COR-L47 (cell line): ENCODE data around the gene IFT52.
"Not testable (repeated sequence)": the region's sequence is repeated elsewhere in the genome, so short reads cannot be mapped to it uniquely, and the experiment has no call there.

Experiments used
- DNase-seq: peaks from one replicate; lab custom pipeline; 2025; lab: John Stamatoyannopoulos, UW

IFT52 gene

DNA sequence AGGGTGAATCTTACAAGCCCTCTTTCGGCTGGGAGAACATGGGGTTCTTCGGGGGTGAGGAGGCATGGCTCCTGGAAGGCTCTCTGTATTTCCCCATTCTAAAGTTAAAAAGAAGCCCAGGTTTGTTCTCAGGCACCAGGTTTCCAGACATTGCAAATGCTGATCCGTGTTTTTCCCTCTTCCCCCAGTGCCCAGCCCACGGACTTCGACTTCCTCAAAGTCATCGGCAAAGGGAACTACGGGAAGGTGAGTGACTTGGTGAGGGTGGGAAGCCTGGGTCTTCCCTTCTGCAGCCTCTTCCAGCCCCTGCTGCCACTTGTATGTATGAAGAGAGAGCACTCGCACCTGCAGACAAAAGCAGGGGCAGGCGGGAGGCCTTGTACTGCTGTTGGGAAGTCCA is 23.3 kb upstream of the IFT52 start:
- no peak for DNase-seq

DNA sequence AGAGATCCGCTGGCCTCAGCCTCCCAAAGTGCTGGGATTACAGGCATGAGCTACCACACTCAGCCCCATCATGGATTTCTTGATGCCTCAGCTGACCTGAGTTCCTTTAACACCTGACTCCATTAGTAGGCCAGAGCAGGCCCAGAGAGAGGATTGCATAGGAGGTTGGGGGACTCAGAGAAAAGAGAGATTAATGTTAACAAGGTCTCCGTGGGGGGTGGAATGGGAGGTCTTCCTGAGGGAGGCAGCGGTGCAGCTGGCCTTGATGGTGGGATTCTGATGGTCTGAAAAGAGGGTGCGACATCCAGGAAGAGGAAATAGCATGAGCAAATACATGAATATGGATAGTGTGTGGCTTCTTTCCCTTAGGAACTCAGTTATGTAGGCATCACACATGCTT is 22.0 kb upstream of the IFT52 start:
- no peak for DNase-seq

DNA sequence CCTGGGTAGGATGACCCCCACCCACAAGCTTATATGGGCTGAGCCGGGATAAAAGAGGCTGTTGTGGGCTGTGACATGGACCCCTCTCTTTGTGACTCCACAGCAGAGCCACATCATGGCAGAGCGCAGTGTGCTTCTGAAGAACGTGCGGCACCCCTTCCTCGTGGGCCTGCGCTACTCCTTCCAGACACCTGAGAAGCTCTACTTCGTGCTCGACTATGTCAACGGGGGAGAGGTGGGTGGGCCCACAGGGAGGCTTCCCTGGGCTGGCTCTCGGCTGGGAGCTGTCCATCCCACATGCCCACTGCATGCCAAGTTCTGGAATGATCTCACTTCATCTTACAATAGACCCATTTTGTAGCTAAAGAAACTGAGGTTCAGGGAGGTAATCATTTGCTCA is 21.5 kb upstream of the IFT52 start:
- DNase-seq, result no peak

DNA sequence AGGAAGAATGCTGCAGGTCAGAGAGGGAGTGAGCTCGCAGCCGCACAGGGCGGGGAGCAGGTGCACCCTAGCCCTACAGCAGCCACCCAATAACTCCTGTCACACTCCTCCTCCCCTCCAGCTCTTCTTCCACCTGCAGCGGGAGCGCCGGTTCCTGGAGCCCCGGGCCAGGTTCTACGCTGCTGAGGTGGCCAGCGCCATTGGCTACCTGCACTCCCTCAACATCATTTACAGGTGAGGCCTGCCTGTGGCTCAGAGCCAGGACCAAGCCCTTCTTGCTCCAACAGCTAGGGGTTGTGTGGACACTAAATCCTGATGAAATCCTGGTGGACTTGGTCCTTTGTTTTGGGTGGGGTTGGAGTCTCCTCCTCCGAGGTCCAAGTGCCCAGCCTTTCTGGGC is 20.2 kb upstream of the IFT52 start:
- no peak for DNase-seq

DNA sequence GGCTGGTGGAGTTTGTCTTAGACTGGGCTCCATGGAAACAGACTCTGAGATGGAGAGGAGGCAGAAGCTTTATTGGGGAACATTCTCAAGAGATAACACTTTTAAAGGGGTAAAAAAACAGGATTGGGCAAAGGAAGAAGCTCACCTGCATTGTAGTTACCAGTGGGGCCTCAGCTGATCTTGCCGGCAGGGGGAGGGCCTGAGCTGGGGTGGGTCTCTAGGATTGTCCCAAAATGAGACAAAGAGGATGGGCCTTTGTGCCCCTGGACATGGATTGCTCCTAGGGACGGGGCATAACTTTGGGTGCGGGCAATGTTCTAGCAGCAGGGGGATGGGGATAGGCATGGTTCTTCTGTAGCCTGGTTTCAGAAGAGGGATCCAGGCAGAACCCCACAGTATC is 19.4 kb upstream of the IFT52 start:
- no peak for DNase-seq

DNA sequence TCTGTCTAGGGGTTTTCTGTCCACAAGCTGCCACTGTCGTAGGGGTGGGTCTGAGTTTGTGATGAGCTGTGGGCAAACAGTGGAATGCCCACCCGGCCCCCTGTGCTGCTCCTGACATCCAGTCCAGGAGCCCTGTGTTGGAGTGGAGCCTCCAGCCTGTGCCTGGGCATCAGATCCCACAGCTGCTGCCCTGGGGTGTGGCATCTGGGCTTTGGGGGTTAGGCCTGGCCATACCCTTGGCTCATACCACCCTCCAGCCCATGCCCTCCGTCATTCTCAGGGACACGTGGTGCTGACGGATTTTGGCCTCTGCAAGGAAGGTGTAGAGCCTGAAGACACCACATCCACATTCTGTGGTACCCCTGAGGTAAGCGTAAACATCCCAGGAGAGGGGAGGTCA is 19.0 kb upstream of the IFT52 start:
- no peak for DNase-seq

DNA sequence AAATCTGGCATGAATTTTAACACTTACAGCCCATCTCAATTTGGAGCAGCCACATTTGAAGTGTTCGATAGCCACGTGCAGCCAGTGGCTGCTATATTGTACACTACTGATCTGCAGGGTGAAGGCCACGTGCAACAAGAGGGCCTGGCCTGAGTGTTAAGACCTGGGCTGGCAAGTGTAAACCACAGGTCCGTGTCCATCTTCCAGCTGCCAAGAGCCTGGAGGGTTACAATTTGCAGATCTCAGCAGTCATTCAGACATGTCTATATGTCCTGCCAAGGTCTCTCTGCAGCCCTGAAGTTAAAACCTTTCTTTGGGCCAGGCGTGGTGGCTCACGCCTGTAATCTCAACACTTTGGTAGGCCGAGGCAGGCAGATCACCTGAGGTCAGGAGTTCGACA is 17.8 kb upstream of the IFT52 start:
- no peak for DNase-seq

DNA sequence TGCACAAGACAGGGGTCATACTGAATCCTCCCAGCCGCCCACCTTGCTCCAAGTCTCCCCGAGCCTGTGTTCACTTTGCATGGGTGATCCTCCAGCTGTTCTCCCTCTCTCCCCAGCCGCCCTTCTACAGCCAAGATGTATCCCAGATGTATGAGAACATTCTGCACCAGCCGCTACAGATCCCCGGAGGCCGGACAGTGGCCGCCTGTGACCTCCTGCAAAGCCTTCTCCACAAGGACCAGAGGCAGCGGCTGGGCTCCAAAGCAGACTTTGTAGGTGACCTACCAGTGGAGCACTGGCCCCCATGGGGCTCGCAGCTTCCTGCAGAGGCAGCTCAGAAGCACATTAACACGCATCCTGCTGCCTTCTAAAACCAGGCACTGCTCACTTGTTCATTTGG is 14.6 kb upstream of the IFT52 start:
- no peak for DNase-seq

DNA sequence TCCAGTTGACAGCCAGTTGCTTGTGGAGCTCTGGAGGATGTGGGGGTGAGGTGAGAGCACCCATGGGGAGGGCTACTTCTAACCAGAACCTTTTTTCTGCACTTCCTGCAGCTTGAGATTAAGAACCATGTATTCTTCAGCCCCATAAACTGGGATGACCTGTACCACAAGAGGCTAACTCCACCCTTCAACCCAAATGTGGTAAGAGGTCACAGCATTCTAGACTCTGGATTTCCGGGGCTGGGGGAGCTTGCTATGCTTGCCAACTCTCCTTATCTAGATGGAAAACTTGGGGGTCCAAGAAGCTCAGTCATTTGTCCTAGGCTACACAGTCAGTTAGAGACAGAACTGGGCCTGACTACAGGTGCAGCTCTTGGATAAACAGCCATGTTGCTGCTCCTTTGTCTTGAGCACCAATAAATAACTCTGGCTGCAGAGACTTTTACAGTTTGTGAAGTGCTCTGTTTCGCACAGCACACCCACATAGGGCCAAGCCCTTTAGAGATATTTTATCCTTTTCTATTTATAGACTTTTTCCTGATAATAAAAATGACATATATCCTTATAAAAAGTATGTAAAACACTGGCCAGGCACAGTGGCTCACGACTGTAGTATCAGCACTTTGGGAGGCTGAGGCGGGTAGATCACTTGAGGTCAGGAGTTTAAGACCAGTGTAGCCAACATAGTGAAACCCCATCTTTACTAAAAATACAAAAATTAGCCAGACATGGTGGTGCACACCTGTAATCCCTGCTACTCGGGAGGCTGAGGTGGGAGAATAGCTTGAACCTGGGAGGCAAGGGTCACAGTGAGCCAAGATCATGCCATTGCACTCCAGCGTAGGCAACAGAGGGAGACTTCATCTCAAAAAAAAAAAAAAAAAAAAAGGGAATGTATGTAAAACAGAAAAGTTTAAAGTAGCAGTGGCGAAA is 10.6 kb upstream of the IFT52 start:
- DNase-seq, result no peak

DNA sequence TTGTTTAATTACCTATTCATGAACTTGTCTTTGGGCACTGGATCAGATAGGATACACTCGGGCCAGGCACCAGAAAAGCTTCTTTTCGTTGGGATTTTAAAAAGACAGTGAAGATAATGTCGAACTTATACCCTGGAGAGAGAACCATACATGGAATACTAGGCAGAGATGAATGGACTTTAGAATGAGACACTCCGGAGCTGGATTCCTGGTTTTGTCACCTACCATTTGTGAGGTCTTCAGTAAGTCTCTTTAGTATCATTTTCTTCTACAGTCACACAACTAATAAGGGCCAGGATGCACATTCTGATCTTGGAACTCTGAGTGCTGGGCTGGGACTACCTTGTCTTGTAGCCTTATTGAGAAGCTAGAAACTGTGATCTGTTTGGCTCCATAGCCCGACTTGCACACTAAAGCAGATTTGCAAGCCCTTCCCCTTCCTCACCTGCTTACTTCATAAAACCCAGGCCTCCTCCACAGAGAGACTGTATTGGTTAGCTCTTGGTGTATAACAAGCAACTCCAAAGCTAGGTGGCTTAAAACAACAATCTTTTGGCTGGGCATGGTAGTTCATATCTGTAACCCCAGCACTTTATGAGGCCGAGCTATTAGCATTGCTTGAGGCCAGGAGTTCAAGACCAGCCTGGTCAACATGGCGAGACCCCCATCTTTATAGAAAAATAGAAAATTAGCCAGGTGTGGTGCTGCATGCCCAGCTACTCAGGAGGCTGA is 7.4 kb upstream of the IFT52 start:
- DNase-seq, result no peak

DNA sequence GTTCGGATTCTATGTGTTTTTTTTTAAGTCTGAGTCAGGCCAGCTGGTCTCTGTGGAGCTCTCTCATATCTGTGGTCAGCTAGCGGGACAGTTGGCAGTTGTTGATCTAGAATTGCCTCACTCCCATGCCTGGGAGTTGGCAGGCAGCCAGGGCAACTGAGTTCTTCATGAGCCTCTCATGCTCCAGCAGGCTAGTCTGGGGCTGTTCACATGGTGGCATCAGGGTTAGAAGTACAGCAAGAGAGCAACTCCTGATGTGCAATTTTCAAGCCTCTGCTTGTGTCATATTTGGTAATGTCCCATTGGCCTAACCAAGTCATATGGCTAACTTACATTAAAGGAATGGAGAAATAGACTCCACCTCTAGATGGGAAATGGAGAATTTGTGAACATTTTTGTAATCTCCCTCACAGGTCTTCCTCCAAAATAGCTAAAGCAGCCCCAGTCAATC is 6.7 kb upstream of the IFT52 start:
- no peak for DNase-seq

DNA sequence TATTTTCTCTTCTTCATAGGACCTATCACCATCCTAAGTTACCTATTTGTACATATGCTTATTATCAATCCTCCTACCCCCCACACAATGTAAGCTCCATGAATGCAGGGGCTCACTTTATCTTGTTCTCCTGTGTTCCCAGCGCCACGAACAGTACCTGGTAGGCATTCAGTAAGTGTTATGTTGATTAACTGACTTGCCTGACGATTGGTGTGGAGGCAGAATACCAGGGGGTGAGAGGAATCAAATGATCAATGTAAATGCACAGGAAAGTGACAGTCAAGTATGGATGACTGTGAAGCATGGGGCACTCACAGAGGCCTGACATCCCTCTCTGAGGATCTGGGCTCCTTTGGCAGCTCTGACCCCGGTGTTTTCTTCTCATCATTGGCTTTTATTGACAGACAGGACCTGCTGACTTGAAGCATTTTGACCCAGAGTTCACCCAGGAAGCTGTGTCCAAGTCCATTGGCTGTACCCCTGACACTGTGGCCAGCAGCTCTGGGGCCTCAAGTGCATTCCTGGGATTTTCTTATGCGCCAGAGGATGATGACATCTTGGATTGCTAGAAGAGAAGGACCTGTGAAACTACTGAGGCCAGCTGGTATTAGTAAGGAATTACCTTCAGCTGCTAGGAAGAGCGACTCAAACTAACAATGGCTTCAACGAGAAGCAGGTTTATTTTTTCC is 6.1 kb upstream of the IFT52 start:
- no peak for DNase-seq

DNA sequence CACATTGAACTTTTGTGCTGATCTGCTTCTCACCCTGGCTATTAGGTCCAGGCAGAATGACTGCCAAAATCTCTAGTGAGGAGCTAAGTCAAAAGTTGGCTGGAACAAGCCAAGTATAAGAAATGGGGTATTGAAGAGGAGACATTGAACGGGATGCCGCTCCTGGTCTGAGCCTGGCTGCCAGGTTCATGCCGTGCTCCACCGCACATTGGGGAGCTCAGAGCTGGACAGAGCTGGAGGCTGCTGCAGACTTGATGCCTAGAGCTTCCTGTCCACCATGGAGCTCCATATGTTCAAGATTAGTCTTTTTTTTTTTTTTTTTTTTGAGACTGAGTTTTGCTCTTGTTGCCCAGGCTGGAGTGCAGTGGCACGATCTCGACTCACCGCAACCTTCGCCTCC is 4.1 kb upstream of the IFT52 start:
- no peak for DNase-seq

DNA sequence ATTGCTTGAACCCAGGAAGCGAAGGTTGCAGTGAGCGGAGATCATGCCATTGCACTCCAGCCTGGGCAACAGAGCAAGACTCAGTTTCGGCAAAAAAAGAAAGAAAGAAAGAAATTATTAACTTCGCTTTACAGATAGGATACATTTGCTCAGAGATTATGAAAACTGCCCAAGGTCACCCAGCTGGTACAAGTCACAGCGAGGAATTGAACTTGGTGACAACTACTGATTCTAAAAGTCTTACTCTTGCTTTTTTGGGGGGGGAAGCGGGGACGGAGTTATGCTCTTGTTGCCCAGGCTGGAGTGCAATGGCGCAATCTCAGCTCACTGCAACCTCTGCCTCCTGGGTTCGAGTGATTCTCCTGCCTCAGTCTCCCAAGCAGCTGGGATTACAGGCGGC is 2.2 kb upstream of the IFT52 start:
- not testable (repeated sequence) for DNase-seq

DNA sequence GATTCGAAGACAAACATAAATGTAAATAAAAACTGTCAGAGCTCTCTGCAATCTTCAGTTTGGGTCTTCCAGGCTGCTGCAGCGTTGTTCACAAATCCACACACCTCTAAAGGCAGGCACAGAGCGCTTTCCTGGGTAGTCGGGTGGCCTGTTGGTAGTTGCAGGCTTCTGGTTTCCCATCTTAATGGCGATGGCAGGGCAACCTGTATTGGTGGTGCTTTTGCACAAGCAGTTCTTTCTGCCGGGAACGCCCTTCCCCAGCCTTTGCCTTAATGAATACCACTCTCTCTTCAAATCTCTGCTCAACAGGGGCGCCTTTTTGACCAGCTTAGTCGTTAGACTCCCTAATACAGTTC is 723 bp upstream of the IFT52 start:
- peak; percentile 30 for DNase-seq

DNA sequence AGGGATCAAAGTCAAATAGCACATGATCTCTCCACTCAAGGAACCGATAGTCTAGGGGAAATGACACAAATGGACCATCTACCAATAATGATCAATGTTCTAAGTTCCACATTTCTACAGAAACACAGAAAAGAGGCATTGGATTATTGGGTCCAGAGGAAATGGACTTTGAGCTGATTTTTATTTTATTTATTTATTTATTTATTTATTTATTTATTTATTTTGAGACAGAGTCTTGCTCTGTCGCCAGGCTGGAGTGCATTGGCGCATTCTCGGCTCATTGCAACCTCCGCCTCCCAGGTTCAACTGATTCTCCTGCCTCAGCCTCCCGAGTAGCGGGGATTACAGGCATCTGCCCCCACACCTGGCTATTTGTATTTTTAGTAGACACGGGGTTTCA is 11.2 kb downstream of the IFT52 start:
- DNase-seq, result not testable (repeated sequence)

DNA sequence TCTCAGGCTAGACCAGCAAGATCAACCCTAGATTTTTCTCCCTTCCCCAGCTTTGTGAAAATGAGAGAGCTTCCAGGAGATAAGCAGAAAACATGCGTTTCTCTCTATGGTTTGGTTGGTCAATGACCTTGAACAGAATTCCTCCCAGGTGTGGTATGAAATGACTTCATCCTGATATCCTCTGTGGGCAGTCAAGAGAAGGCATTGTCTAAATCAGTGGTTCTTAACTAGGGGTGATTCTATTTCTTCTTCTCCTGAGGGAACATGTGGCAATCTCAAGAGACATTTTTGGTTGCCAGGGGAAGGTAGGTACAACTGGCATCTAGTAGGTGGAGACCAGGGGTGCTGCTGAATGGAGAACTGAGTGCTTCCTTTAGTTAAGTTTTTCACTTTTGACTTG is 12.4 kb downstream of the IFT52 start:
- DNase-seq, result no peak

DNA sequence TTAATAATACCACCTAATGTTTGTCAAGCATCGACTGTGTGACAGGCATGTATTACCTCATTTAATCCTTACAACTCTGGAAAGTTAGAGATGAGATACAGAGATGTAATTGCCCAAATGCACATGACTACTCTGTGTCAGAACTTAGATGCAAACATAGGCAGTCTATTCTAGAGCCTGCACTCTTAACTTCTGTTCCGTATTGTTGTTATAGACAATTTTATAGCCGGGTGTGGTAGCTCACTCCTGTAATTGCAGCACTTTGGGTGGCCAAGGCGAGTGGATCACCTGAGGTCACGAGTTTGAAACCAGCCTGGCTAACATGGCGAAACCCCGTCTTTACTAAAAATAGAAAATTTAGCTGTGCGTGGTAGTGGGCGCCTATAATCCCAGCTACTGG is 15.0 kb downstream of the IFT52 start:
- DNase-seq, result no peak

DNA sequence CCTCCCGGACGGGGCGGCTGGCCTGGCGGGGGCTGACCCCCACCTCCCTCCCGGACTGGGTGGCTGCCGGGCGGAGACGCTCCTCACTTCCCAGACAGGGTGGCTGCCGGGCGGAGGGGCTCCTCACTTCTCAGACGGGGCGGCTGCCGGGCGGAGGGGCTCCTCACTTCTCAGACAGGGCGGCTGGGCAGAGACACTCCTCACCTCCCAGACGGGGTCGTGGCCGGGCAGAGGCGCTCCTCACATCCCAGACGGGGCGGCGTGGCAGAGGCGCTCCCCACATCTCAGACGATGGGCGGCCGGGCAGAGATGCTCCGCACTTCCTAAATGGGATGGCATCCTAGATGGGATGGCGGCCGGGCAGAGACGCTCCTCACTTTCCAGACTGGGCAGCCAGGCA is 16.5 kb downstream of the IFT52 start:
- DNase-seq, result not testable (repeated sequence)

DNA sequence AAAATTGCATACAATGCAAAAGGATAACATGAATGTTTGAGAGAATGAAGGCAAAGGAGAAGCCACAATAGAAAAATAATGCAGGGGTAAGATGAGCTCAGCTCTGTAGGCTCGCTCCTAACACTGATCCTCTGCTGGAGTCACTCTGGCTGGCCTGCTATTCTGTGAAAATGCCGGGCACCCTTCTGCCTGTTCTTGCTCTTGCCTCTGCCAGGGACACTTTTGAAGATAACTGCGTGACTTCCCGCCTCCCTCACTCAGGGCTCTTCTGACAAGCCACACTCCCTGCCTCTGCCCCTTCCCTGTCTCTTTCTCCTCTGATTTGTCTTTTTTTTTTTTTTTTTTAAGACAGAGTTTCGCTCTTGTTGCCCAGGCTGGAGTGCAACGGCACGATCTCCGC is 40.9 kb downstream of the IFT52 start:
- no peak for DNase-seq

DNA sequence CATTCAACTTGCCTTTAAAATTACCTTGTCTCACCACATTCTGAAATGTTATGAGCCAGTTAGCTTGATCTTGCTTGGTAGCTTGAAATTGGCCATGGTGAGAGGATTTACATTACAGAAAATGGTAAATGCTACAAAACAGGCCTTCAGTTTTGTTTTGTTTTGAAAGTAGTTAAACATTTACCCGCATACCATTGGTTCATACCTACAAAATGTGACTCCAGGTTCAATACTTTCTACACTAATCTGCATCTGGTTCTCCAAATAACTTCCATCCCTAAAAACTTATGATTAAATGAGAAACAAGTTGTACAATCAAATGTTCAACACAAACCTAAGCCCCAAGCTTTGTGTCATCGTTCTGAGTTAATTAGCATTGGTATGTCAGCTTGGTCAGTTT is 45.7 kb downstream of the IFT52 start:
- no peak for DNase-seq

DNA sequence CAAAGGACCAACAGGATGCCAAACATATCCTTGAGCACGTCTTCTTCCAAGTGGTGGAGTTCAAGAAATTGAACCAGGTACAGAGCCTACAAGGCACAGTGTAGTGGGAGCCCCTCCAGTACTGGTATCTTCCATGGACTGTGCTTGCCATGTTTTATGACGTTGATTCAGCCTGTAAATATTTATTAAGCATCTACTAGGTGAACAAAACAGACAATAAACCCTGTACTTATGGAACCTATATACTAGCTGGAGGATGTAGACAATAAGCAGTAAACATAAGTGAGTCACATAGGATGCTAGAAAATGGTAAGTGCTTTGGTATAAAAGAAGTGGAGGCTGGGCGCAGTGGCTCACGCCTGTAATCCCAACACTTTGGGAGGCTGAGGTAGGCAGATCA is 51.8 kb downstream of the IFT52 start:
- DNase-seq, result no peak

DNA sequence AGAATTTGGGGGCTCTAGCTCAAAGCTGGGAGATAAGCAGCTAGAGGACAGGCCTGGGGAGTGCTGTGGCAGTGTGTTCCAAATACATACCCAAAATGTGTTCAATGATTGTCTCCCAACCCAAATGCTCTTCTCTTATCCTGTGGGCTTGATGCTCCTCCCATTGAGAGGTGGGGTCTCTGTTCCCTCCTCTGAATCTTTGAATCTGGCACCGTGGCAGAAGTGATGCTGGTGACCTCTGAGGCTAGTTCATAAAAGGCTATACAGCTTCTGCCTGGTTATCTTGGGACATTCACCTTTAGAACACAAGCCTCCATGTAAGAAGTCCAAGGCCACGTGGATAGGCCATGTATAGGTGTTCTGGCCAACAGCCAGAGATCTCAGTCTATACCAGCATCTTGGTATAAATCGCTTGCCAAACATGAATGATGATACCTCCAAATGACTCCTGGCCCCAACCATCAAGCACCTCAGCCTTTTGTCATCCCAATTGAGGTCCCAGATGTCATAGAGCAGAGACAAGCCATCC is 60.3 kb downstream of the IFT52 start:
- DNase-seq, result no peak
